ENCODE results near the gene PXMP2.
"Not testable (repeated sequence)": the region's sequence is repeated elsewhere in the genome, so short reads cannot be mapped to it uniquely, and the experiment has no call there.

Gene PXMP2

GRCh38 chr12:132740313-132740646 is 52.9 kb downstream of the PXMP2 start:
- no peaks in the 10 kb centered on the region for H3K27me3 ChIP-seq (ENCODE audit: control insufficient read depth, insufficient read depth, low read length)
- no peaks in the 10 kb centered on the region for H3K9me3 ChIP-seq (ENCODE audit: control insufficient read depth, insufficient read depth, low read length)
- H3K36me3 ChIP-seq (ENCODE audit: control insufficient read depth, insufficient read depth, low read length): peaks cover 96% of the 10 kb centered on the region
- H3K4me1 ChIP-seq (ENCODE audit: control insufficient read depth, insufficient read depth, low read length): no peaks in the 10 kb centered on the region
- no peak overlapping the region for H3K9ac ChIP-seq (ENCODE audit: low read depth, low read length)
- no peak overlapping the region for H3K27ac ChIP-seq (ENCODE audit: low read depth, low read length)
- no peak overlapping the region for H3K4me3 ChIP-seq (ENCODE audit: low read depth, low read length)

GRCh38 chr12:132740652-132741051 is 53.3 kb downstream of the PXMP2 start:
- H3K36me3 ChIP-seq (ENCODE audit: control insufficient read depth, insufficient read depth, low read length): peaks cover 96% of the 10 kb centered on the region
- no peak overlapping the region for H3K27ac ChIP-seq (ENCODE audit: low read depth, low read length)
- no peaks in the 10 kb centered on the region for H3K4me1 ChIP-seq (ENCODE audit: control insufficient read depth, insufficient read depth, low read length)
- no peak overlapping the region for H3K4me3 ChIP-seq (ENCODE audit: low read depth, low read length)
- no peaks in the 10 kb centered on the region for H3K27me3 ChIP-seq (ENCODE audit: control insufficient read depth, insufficient read depth, low read length)
- no peak overlapping the region for H3K9ac ChIP-seq (ENCODE audit: low read depth, low read length)
- no peaks in the 10 kb centered on the region for H3K9me3 ChIP-seq (ENCODE audit: control insufficient read depth, insufficient read depth, low read length)

- peaks cover 94% of the 10 kb centered on the region for H3K36me3 ChIP-seq (ENCODE audit: control insufficient read depth, insufficient read depth, low read length)
- no peaks in the 10 kb centered on the region for H3K9me3 ChIP-seq (ENCODE audit: control insufficient read depth, insufficient read depth, low read length)
- no peak overlapping the region for H3K4me3 ChIP-seq (ENCODE audit: low read depth, low read length)
- H3K9ac ChIP-seq (ENCODE audit: low read depth, low read length): no peak overlapping the region
- no peaks in the 10 kb centered on the region for H3K27me3 ChIP-seq (ENCODE audit: control insufficient read depth, insufficient read depth, low read length)
- H3K4me1 ChIP-seq (ENCODE audit: control insufficient read depth, insufficient read depth, low read length): no peaks in the 10 kb centered on the region
- no peak overlapping the region for H3K27ac ChIP-seq (ENCODE audit: low read depth, low read length)
Measured at GRCh38 chr12:132741620-132742019, 54.2 kb downstream of the PXMP2 start.

GRCh38 chr12:132743831-132744230 is 56.4 kb downstream of the PXMP2 start:
- no peak overlapping the region for H3K27ac ChIP-seq (ENCODE audit: low read depth, low read length)
- H3K36me3 ChIP-seq (ENCODE audit: control insufficient read depth, insufficient read depth, low read length): peaks cover 97% of the 10 kb centered on the region
- H3K4me3 ChIP-seq (ENCODE audit: low read depth, low read length): no peak overlapping the region
- H3K9ac ChIP-seq (ENCODE audit: low read depth, low read length): no peak overlapping the region; the same call in 1 of the 2 replicates
- H3K9me3 ChIP-seq (ENCODE audit: control insufficient read depth, insufficient read depth, low read length): no peaks in the 10 kb centered on the region
- no peaks in the 10 kb centered on the region for H3K27me3 ChIP-seq (ENCODE audit: control insufficient read depth, insufficient read depth, low read length)
- no peaks in the 10 kb centered on the region for H3K4me1 ChIP-seq (ENCODE audit: control insufficient read depth, insufficient read depth, low read length)

GRCh38 chr12:132746613-132747012 is 59.2 kb downstream of the PXMP2 start:
- no peaks in the 10 kb centered on the region for H3K4me1 ChIP-seq (ENCODE audit: control insufficient read depth, insufficient read depth, low read length)
- peaks cover 96% of the 10 kb centered on the region for H3K36me3 ChIP-seq (ENCODE audit: control insufficient read depth, insufficient read depth, low read length)
- no peaks in the 10 kb centered on the region for H3K27me3 ChIP-seq (ENCODE audit: control insufficient read depth, insufficient read depth, low read length)
- no peak overlapping the region for H3K4me3 ChIP-seq (ENCODE audit: low read depth, low read length)
- no peak overlapping the region for H3K27ac ChIP-seq (ENCODE audit: low read depth, low read length)
- no peaks in the 10 kb centered on the region for H3K9me3 ChIP-seq (ENCODE audit: control insufficient read depth, insufficient read depth, low read length)
- no peak overlapping the region for H3K9ac ChIP-seq (ENCODE audit: low read depth, low read length)

- H3K4me3 ChIP-seq (ENCODE audit: low read depth, low read length): no peak overlapping the region
- peaks cover 96% of the 10 kb centered on the region for H3K36me3 ChIP-seq (ENCODE audit: control insufficient read depth, insufficient read depth, low read length)
Measured at GRCh38 chr12:132747395-132747794, 60.0 kb downstream of the PXMP2 start.

GRCh38 chr12:132747896-132748295 is 60.5 kb downstream of the PXMP2 start:
- no peak overlapping the region for H3K9ac ChIP-seq (ENCODE audit: low read depth, low read length)
- H3K4me3 ChIP-seq (ENCODE audit: low read depth, low read length): no peak overlapping the region
- H3K36me3 ChIP-seq (ENCODE audit: control insufficient read depth, insufficient read depth, low read length): peaks cover 96% of the 10 kb centered on the region
- no peak overlapping the region for H3K27ac ChIP-seq (ENCODE audit: low read depth, low read length)
- no peaks in the 10 kb centered on the region for H3K9me3 ChIP-seq (ENCODE audit: control insufficient read depth, insufficient read depth, low read length)
- H3K4me1 ChIP-seq (ENCODE audit: control insufficient read depth, insufficient read depth, low read length): no peaks in the 10 kb centered on the region
- no peaks in the 10 kb centered on the region for H3K27me3 ChIP-seq (ENCODE audit: control insufficient read depth, insufficient read depth, low read length)

More at GRCh38 chr12:132747395-132747794, 60.0 kb downstream of the PXMP2 start:
- Histone ChIP-seq H3K9ac (ENCODE audit: low read depth, low read length) (no peak overlapping the region), H3K4me1 (ENCODE audit: control insufficient read depth, insufficient read depth, low read length) (no peaks in the 10 kb centered on the region), H3K27me3 (ENCODE audit: control insufficient read depth, insufficient read depth, low read length) (no peaks in the 10 kb centered on the region), H3K9me3 (ENCODE audit: control insufficient read depth, insufficient read depth, low read length) (no peaks in the 10 kb centered on the region), H3K27ac (ENCODE audit: low read depth, low read length) (no peak overlapping the region)

GRCh38 chr12:132748319-132748718 is 60.9 kb downstream of the PXMP2 start:
- Histone ChIP-seq H3K4me1 (ENCODE audit: control insufficient read depth, insufficient read depth, low read length) (no peaks in the 10 kb centered on the region), H3K27ac (ENCODE audit: low read depth, low read length) (no peak overlapping the region), H3K9ac (ENCODE audit: low read depth, low read length) (no peak overlapping the region), H3K36me3 (ENCODE audit: control insufficient read depth, insufficient read depth, low read length) (peaks cover 96% of the 10 kb centered on the region), H3K4me3 (ENCODE audit: low read depth, low read length) (no peak overlapping the region), H3K27me3 (ENCODE audit: control insufficient read depth, insufficient read depth, low read length) (no peaks in the 10 kb centered on the region), H3K9me3 (ENCODE audit: control insufficient read depth, insufficient read depth, low read length) (no peaks in the 10 kb centered on the region)

- peaks cover 75% of the 10 kb centered on the region for H3K36me3 ChIP-seq (ENCODE audit: control insufficient read depth, insufficient read depth, low read length)
- not testable (repeated sequence) for H3K27ac ChIP-seq (ENCODE audit: low read depth, low read length); H3K27me3 ChIP-seq (ENCODE audit: control insufficient read depth, insufficient read depth, low read length); H3K4me3 ChIP-seq (ENCODE audit: low read depth, low read length); H3K4me1 ChIP-seq (ENCODE audit: control insufficient read depth, insufficient read depth, low read length); H3K9me3 ChIP-seq (ENCODE audit: control insufficient read depth, insufficient read depth, low read length); H3K9ac ChIP-seq (ENCODE audit: low read depth, low read length)
Measured at GRCh38 chr12:132753670-132754069, 66.3 kb downstream of the PXMP2 start.

GRCh38 chr12:132754160-132754932 is 67.0 kb downstream of the PXMP2 start:
- Histone ChIP-seq H3K9me3 (ENCODE audit: control insufficient read depth, insufficient read depth, low read length) (no peaks in the 10 kb centered on the region), H3K27ac (ENCODE audit: low read depth, low read length) (no peak overlapping the region), H3K4me1 (ENCODE audit: control insufficient read depth, insufficient read depth, low read length) (no peaks in the 10 kb centered on the region), H3K4me3 (ENCODE audit: low read depth, low read length) (no peak overlapping the region), H3K36me3 (ENCODE audit: control insufficient read depth, insufficient read depth, low read length) (peaks cover 72% of the 10 kb centered on the region), H3K27me3 (ENCODE audit: control insufficient read depth, insufficient read depth, low read length) (no peaks in the 10 kb centered on the region), H3K9ac (ENCODE audit: low read depth, low read length) (no peak overlapping the region)

All from HUES48 (cell line).